IPS-20b (cell line): ENCODE results near the gene TEAD1.

Experiments
- H3K27ac ChIP-seq: one replicate; pipeline ENCODE4 v1.5.1; 2013; ENCODE audit warnings: low read length
- H3K27me3 ChIP-seq: 2 replicates; pipeline ENCODE4 v1.6.1; 2013; ENCODE audit warnings: mild to moderate bottlenecking, low read length, inconsistent platforms; ENCODE audit not compliant: insufficient read depth
- H3K36me3 ChIP-seq: 2 replicates; pipeline ENCODE4 v1.6.1; 2013; ENCODE audit warnings: low read depth, mild to moderate bottlenecking, inconsistent platforms, low read length, moderate library complexity; ENCODE audit not compliant: insufficient read depth
- H3K4me1 ChIP-seq: 2 replicates; pipeline ENCODE4 v1.6.1; 2013; ENCODE audit warnings: mild to moderate bottlenecking, control low read depth, inconsistent platforms, low read length, moderate library complexity; ENCODE audit not compliant: insufficient read depth
- H3K4me3 ChIP-seq: 2 replicates; pipeline ENCODE4 v1.5.1; 2013; ENCODE audit warnings: mild to moderate bottlenecking, low read length, inconsistent platforms
- H3K9ac ChIP-seq: 2 replicates; pipeline ENCODE4 v1.6.1; 2013; ENCODE audit warnings: low read depth, mild to moderate bottlenecking, inconsistent platforms, low read length, moderate library complexity
- H3K9me3 ChIP-seq: 2 replicates; pipeline ENCODE4 v1.6.1; 2013; ENCODE audit warnings: mild to moderate bottlenecking, low read depth, low read length, inconsistent platforms; ENCODE audit not compliant: insufficient read depth

The TEAD1 gene

GRCh38 chr11:12667646-12668045 is 6.6 kb upstream of the TEAD1 start:
- Histone ChIP-seq H3K9me3 (no peaks in the 10 kb centered on the region), H3K36me3 (no peaks in the 10 kb centered on the region), H3K27me3 (peaks cover under 1% of the 10 kb centered on the region; the same call in 1 of the 2 replicates), H3K9ac (no peak overlapping the region), H3K27ac (no peak overlapping the region), H3K4me3 (no peak overlapping the region), H3K4me1 (no peaks in the 10 kb centered on the region)

GRCh38 chr11:12668166-12668565 is 6.1 kb upstream of the TEAD1 start:
- no peaks in the 10 kb centered on the region for H3K4me1 ChIP-seq
- H3K27ac ChIP-seq, result no peak overlapping the region
- H3K4me3 ChIP-seq, result no peak overlapping the region
- H3K27me3 ChIP-seq, result peaks cover 5% of the 10 kb centered on the region
- no peaks in the 10 kb centered on the region for H3K9me3 ChIP-seq
- H3K36me3 ChIP-seq, result no peaks in the 10 kb centered on the region
- no peak overlapping the region for H3K9ac ChIP-seq

GRCh38 chr11:12669930-12670329 is 4.3 kb upstream of the TEAD1 start:
- H3K4me1 ChIP-seq, result no peaks in the 10 kb centered on the region
- no peaks in the 10 kb centered on the region for H3K9me3 ChIP-seq
- no peak overlapping the region for H3K9ac ChIP-seq
- H3K27ac ChIP-seq, result no peak overlapping the region
- H3K27me3 ChIP-seq, result peaks cover 12% of the 10 kb centered on the region
- no peaks in the 10 kb centered on the region for H3K36me3 ChIP-seq
- no peak overlapping the region for H3K4me3 ChIP-seq

GRCh38 chr11:12671370-12671769 is 2.9 kb upstream of the TEAD1 start:
- Histone ChIP-seq H3K4me3 (no peak overlapping the region), H3K27me3 (peaks cover 12% of the 10 kb centered on the region), H3K9me3 (no peaks in the 10 kb centered on the region), H3K9ac (no peak overlapping the region), H3K4me1 (no peaks in the 10 kb centered on the region; the same call in 1 of the 2 replicates), H3K27ac (no peak overlapping the region), H3K36me3 (no peaks in the 10 kb centered on the region)

- Histone ChIP-seq H3K4me1 (peaks cover 21% of the 10 kb centered on the region), H3K9ac (peak overlapping the region; percentile 79), H3K9me3 (no peaks in the 10 kb centered on the region), H3K27me3 (peaks cover 13% of the 10 kb centered on the region), H3K36me3 (peaks cover 11% of the 10 kb centered on the region; the same call in 1 of the 2 replicates), H3K27ac (no peak overlapping the region), H3K4me3 (peak overlapping the region; percentile 76)
Measured at GRCh38 chr11:12673601-12673923, 659 bp upstream of the TEAD1 start.

- Histone ChIP-seq H3K27me3 (peaks cover 23% of the 10 kb centered on the region), H3K4me1 (peaks cover 29% of the 10 kb centered on the region), H3K9me3 (no peaks in the 10 kb centered on the region), H3K27ac (no peak overlapping the region), H3K9ac (peak overlapping the region; percentile 51; the same call in 1 of the 2 replicates), H3K4me3 (peak overlapping the region; percentile 58; the same call in 1 of the 2 replicates), H3K36me3 (peaks cover 12% of the 10 kb centered on the region; the same call in 1 of the 2 replicates)
Measured at GRCh38 chr11:12674571-12674935, 332 bp downstream of the TEAD1 start.

- Histone ChIP-seq H3K9me3 (no peaks in the 10 kb centered on the region), H3K9ac (peak overlapping the region; percentile 90), H3K4me1 (peaks cover 34% of the 10 kb centered on the region), H3K27me3 (peaks cover 23% of the 10 kb centered on the region), H3K36me3 (peaks cover 12% of the 10 kb centered on the region; the same call in 1 of the 2 replicates), H3K27ac (no peak overlapping the region), H3K4me3 (peak overlapping the region; percentile 96)
Measured at GRCh38 chr11:12674936-12675696, 895 bp downstream of the TEAD1 start.

GRCh38 chr11:12675951-12676711 is 1.9 kb downstream of the TEAD1 start:
- H3K4me1 ChIP-seq, result peaks cover 37% of the 10 kb centered on the region
- peaks cover 23% of the 10 kb centered on the region for H3K27me3 ChIP-seq
- no peaks in the 10 kb centered on the region for H3K9me3 ChIP-seq
- no peak overlapping the region for H3K27ac ChIP-seq
- peak overlapping the region; percentile 90 for H3K9ac ChIP-seq
- peaks cover 12% of the 10 kb centered on the region; the same call in 1 of the 2 replicates for H3K36me3 ChIP-seq
- peak overlapping the region; percentile 96 for H3K4me3 ChIP-seq

- Histone ChIP-seq H3K4me1 (peaks cover 47% of the 10 kb centered on the region), H3K9ac (peak overlapping the region; percentile 90; the same call in 1 of the 2 replicates), H3K4me3 (peak overlapping the region; percentile 96), H3K36me3 (peaks cover 12% of the 10 kb centered on the region; the same call in 1 of the 2 replicates), H3K27ac (no peak overlapping the region), H3K9me3 (no peaks in the 10 kb centered on the region), H3K27me3 (peaks cover 23% of the 10 kb centered on the region)
Measured at GRCh38 chr11:12677131-12677530, 2.9 kb downstream of the TEAD1 start.

- H3K4me1 ChIP-seq, result peaks cover 57% of the 10 kb centered on the region
- H3K9ac ChIP-seq, result peak overlapping the region; percentile 41; the same call in 1 of the 2 replicates
- peak overlapping the region; percentile 96 for H3K4me3 ChIP-seq
- no peaks in the 10 kb centered on the region for H3K9me3 ChIP-seq
- peaks cover 12% of the 10 kb centered on the region; the same call in 1 of the 2 replicates for H3K36me3 ChIP-seq
- H3K27ac ChIP-seq, result no peak overlapping the region
- peaks cover 18% of the 10 kb centered on the region for H3K27me3 ChIP-seq
Measured at GRCh38 chr11:12678092-12678491, 3.9 kb downstream of the TEAD1 start.

- Histone ChIP-seq H3K27ac (no peak overlapping the region), H3K4me3 (peak overlapping the region; percentile 96), H3K9ac (peak overlapping the region; percentile 53; the same call in 1 of the 2 replicates), H3K36me3 (peaks cover 12% of the 10 kb centered on the region; the same call in 1 of the 2 replicates), H3K4me1 (peaks cover 66% of the 10 kb centered on the region), H3K9me3 (no peaks in the 10 kb centered on the region), H3K27me3 (peaks cover 11% of the 10 kb centered on the region; the same call in 1 of the 2 replicates)
Measured at GRCh38 chr11:12678991-12679390, 4.8 kb downstream of the TEAD1 start.
